Activated CD8-positive, alpha-beta memory T cell treated with anti-CD3 and anti-CD28 coated beads, Interleukin-2, amount 50 U/mL, for 24 hours (primary cell): Measurements from ENCODE around the gene DDI2.

Experiments used
- DNase-seq: peaks from one replicate; pipeline ENCODE4 v3.0.0-alpha.2; 2020; ENCODE audit errors: extremely low read depth

The DDI2 gene

DNA sequence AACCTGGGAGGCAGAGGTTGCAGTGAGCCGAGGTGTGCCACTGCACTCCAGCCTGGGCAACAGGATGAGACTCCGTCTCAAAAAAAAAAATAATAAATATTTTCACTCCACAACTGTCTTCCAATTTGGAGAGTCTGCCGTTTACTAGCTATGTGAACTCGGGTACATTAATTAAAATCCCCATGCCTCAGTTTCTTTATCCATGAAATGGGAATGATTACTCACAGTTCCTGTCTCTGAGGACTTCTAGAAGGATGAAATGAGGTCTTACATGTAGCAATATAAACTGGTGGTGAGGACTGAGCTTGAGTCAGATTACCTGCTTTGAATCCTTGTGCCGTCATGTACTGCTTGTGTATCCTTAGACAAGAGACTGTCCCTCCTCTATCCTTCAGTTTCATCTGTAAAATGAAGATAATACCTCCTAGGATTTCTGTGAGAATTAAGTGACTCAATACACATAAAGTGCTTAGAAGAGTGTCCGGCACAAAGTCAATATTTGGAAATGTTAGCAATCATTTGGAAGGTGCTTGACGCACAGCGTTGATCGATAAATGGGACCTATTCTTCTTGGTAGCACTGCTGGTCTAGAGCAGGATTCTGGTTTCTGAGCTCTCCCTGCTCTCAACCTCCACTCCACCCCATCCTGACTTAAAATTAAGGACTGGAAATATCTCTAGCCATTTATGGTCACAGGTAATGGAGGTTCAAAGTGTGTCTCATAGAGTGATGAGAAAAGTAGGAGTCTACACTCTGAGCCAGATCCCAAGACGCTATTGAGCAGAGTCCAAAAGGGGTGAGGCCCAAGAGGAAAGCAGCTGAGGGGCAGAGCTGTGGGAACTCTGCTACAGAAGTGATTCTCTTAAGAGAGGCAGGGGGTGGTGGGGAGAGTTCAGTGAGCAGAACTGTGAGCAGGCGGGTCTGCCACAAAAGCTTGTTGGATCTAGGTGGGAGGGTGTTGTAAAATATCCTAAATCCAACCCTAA, 11.6 kb upstream of the DDI2 start:
- no peak for DNase-seq

DNA sequence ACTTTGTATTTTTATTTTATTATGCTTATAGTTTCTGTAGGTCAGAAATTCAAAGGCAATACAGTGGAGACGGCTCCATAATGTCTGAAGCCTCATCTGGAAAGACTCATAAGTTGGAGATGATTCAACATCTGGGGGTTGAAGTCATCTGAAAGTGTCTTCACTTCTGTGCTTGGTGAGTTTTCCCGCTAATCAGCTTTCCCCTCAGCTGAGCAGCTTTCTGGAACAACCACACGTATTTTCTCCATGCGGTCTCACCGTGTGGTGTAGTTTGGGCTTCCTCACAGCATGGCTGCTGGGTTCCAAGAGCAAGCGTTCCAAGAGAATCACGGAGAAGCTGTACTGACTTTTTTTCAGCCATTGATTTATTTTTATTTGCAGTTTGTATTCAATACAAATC, 7.6 kb upstream of the DDI2 start:
- no peak for DNase-seq

DNA sequence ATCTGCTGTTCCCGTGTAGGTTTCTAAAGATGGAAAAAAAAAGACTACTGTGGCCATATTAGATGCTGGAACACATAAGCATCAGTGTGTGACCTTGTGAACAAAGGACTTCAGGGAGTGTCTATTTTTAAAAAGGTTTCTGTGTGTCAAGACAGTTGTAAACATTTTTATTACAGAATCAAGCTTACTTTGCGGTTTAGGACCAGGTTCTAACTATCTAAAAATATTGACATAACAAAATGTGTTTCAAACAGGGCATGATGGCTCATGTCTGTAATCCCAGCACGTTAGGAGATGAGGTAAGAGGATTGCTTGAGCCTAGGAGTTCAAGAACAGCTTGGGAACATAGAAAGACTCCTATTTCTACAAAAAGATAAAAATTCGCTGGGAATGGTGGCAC, 7.1 kb upstream of the DDI2 start:
- DNase-seq, result no peak

DNA sequence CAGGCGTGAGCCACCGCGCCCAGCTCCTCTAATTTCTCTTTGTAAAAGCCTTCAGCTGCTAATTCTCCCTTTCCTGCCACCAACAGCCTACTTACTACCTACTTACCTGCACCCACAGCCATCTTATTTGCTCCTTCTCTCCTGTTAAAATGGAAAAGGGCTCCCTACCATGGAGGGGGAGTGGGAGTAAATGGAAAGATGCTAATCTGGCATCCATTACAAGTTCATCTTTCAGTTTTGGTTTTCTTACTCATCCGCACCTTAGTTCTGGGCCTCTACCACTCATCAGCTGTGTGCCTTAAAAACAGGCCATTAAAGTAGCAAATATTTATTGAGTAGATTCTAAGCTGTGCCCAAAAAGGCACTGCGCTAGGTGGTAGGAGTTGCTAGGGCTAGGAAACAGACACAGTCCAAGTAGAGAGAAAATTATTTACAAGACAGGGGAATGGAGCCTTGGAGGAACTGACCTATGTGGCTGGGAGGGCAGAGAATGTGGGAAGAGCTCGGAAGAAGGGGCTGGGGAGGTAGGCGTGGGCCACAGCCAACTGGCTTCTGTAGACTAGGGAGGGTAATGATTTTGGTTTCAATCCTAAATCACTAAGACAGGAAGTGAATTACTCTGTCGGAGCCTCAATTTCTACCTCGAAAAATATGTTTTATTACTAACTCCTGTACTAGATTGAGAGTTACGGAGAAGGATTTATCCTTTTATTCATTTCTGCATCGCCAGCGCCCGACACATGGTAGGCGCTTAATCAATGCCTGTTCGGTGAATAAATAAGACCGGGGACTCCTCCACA, 685 bp upstream of the DDI2 start:
- DNase-seq, result no peak

DNA sequence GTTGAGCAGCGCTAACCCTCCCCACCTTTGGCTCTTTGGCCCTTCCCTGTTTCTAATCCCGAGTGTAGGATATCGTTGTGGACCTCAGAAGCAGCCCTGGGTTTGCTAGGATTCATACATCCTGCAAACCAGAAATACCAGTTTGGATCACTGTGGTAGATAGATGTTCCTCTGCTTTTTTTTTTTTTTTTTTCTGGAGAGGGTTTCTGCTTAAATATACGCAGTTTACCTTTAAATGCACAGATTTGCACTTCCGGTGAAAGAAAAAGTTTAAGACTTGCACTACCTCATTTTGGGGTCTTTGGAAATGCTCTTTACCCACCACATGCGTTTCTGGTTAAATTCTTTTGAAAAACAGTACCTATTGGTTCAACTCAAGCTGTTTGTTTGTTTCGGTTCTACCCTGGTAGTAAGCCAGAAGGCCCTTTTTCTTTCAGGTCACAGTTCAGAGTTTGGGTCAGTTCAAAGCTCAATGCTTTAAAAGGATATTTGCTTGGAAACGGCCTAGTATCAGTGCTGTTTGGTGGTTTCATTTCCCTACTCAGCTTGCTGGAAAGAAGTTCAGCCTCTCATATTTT, 908 bp downstream of the DDI2 start:
- no peak for DNase-seq

DNA sequence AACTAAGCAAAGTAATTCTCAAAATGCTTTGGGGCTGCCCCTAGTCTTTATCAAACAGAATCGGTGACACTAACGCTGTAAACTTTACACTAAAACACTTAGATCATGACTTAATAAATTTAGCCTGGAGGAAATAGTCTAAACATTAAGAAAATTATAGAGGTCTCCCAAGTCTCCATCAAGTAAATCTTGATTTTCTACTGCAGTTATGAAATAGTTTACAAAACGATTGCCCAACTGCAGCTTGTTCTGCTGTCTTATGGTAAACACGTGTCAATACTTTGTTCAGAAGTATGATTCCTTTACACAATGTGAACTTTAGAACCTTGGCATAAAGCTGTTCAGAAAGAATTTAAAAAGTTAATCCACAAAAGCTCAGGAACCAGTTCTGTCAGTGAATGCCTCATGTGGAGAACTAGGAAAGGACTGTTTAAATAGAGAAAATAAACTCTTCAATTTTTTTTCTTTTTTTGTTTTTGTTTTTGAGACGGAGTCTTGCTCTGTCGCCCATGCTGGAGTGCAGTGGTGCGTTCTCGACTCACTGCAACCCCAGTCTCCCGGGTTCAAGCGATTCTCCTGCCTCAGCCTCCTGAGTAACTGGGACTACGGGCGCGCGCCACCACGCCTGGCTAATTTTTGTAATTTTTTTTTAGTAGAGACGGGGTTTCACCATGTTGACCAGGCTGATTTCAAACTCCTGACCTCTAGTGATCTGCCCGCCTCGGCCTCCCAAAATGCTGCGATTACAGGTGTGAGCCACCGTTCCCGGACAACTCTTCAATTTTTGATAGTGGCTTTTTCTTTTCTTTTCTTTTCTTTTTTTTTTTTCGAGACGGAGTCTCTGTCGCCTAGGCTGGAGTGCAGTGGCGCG, 1.6 kb downstream of the DDI2 start:
- no peak for DNase-seq

DNA sequence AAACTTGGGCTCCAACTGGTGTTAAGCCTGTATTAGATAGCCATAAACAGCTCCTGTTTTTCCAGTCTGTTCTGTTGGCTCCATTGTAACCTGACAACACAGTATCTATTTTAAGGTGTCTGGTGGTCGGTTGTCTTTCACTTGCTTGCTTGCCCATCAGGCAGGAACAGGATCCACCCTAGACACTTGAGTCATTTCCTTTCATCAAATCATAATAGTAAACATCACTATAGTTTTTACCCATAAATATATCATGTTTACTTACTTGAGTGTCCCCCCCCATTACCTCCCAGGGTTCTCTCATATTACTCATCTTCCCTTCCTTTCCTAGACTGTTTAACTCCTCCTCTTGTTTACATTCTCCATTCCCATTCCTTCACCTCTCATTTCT, 2.9 kb downstream of the DDI2 start:
- DNase-seq, result no peak

DNA sequence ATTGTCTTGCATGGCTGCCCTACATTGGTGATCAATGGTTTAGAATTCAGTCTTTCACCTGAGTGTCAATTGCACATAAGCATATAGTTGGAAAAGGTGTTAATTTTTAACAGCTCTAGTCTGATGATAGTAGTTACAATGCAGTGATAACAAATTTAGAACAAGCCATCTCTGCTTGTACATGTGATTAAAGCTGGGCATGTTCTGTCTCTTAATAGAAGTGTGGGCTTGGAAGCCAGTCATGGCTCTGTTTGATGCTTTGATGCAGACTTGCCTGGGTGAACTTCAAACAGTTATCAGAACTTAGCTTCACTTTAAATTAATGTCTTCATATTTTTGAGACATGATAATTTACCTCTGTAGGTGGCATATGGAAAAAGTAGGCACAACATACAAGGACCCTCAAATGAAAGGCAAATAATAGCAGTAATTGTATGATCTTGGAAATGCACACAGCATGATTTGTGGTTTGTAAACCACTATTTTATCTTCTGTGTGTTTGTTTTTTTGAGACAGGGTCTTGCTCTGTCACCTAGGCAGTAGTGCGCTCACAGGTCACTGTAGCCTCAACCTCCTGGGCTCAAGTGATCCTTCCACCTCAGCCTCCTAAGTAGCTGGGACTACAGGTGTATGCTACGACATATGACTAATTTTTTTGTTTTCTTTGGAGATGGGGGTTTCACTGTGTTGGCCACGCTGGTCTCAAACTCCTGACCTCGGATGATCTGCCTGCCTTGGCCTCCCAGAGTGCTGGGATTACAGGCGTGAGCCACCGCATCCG, 3.8 kb downstream of the DDI2 start:
- no peak for DNase-seq

DNA sequence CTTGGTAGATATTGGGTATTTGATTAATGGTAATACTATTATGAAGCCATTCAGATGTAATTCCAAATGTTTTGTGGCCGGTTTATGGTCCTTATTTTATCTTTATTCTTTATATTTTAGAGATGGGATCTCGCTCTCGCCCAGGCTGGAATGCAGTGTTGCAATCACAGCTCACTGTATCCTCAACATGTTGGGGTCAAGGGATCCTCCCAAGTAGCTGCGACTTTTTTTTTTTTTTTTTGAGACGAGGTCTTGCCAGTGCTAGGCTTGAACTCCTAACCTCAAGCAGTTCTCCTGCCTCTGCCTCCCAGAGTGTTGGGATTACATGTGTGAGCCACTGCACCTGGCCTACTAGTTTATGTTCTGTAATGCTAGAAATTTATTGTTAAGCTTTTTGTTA, 4.7 kb downstream of the DDI2 start:
- no peak for DNase-seq

DNA sequence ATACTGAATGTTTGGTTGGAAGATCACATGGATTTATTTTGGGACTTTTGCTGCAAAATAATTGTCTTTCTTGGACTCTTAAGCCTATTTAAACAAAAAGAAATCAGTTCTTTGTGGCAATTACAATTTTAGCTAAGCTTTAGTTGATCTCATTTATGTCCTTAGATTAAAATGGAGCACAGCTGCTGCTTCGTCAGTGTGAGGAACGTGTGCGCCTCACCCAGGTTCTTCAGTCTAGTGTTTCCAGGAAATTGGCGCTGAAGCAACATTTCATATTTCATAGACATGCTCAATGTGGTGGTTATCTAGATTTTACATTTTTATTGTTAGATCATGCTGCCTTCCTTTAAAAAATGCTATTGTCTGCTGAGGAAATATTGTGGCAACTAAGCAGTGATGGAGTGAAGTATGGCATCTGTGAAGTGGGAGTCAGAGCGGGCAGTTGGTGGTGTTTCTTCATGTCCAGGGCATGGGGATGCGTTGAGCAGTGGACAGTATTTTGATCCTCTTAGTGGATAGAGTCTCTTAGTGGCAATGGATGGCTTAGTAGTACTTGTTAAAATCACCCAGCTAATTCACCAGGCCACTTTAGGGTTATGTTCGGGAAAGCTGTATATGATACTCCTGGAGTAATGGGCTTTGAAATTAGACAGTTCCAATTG, 5.6 kb downstream of the DDI2 start:
- DNase-seq, result no peak

DNA sequence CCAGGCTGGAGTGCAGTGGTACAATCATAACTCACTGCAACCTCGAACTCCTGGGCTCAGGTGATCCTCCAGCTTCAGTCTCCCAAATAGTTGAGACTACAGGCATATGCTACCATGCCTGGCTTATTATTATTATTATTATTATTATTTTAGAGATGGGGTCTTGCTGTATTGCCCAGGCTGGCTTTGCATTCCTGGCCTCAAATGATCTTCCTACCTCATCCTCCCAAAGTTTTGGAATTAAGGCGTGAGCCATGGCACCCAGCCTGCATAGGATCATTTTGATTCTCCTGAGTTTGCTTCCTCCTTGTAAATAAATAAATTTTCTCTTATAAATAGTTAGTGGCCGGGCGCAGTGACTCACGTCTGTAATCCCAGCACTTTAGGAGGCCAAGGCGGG, 6.2 kb downstream of the DDI2 start:
- no peak for DNase-seq

DNA sequence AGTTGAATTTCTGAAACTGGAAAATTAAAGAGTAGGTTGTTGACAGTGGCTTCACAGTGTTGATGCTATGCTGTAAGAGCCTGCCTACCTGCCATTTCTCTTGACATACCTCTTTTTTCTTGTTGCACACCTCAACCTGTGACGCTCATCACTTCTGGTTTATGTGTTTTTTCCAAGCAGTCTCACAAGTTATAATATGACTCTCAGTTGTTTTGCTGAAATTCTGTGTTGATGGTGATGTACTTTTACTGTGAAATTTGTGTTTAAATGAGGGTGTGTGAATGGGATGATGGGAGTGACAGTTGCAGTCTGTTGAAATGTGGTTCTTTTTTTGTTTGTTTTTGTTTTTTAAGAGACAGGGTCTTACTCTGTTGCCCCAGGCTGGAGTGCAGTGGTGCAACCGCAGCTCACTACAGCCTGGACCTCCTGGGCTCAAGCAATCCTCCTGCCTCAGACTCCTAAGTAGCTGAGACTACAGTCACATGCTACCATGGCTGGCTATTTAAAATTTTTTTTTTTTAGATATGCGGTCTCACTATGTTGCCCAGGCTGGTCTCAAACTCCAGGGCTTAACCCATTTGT, 7.0 kb downstream of the DDI2 start:
- DNase-seq, result no peak

DNA sequence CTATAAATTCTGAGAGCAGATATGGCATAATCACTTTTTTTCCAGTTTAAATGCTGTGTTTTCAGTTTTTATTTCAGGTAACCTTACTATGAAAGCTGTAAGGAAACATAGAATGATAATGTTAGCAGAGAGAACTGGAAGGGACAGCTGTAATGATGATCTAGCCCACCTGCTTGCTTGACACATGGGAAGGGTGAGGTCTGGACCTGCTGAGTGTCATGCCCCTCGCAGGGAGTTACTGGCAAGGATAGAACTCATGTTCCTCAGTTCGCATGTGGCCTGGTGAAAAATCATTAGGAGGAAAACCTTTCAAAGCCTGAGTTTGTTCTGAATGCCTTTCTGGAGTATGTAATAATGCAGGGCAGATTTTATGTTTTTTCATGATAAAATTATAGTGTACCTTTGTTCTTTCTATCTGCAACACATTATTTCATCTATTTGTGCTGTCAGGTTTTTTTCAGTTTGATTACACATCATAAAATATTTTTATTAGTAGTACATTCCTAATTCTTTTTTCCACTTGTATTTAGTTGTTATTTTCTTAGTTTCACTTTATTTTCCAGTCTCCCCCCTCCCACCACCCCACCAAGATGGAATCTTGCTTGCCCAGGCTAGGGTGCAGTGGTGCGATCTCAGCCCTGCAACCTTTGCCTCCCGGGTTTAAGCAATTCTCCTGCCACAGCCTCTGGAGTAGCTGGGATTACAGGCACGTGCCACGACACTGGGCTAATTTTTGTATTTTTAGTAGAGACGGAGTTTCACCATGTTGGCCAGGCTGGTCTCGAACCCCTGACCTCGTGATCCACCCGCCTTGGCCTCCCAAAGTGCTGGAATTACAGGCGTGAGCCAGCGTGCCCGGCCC, 8.0 kb downstream of the DDI2 start:
- DNase-seq, result no peak

DNA sequence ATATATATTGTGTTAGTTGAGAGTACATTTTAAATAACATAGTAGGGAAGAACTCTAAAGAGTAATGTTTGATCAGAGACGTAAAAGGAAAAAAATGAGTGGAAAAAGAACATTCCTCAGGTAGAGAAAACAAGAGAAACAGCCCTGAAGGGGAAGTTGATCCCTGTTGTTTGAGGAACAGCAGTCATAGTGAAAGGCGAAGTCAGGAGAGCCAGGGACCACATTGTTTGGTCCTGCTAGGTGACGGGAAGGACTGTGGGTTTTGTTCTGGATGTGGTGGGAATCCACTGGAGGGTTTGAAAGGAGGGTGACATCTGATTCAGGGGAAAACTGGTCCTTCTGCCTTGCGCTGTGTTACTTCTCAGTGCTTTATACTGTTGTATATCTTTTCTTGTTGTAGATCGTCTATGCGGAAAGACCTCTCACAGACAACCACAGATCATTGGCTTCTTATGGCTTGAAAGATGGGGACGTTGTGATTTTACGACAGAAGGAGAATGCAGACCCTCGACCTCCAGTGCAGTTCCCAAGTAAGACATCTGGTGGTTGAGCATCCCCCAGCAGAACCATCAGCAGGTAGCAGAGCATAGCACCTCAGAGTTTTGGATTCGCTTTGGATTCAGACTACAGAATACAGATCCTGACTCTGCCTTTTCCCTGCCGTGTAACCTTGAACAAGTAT, 9.2 kb downstream of the DDI2 start:
- DNase-seq, result no peak

DNA sequence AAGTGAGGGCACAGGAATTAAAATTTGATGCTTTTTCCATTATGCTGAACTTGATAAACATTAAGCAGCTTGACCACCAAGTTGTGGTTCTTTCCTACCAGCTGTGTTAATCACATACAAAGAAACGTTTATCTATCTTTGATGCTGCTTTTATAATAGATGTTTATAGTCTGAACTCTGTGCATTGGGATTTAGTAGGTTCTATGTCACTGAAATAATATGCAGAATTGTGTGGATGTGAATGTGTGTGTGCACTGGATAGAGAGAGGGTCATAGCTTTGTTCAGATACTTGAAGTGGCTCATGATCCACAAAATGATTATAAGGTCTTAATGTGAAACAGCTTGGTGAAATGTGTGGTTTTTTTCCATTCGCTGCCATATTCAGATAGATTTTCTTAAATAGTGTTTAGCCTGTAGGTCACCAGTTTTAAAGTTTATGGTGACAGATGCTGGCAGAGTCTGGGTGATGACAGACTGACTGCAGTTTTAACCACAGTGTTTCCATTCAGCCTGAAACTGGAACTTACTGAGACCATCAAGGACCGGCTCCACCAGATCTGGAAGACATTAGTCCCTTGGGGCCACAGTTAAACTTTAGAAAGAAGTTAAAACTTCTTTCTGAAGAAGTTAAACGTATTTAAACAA, 10.2 kb downstream of the DDI2 start:
- no peak for DNase-seq

DNA sequence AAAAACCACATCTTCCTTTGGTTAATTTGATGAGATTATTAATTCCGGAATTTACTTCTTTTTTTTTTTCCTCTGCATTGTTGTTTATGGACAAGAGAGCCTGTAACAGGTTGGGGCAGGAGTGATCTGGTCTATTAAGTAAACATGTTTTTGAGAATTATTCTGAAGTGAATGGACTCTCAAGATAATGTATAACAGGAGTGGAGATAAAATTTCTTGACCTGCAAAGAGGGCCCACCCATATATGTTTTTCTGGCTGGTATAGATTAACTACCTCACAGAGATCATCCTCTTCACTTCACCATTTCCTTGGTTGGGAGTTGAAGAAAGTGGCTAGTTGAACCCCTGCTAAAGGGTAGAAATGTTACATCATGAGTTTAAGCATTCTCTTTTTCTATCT, 10.7 kb downstream of the DDI2 start:
- DNase-seq, result no peak

DNA sequence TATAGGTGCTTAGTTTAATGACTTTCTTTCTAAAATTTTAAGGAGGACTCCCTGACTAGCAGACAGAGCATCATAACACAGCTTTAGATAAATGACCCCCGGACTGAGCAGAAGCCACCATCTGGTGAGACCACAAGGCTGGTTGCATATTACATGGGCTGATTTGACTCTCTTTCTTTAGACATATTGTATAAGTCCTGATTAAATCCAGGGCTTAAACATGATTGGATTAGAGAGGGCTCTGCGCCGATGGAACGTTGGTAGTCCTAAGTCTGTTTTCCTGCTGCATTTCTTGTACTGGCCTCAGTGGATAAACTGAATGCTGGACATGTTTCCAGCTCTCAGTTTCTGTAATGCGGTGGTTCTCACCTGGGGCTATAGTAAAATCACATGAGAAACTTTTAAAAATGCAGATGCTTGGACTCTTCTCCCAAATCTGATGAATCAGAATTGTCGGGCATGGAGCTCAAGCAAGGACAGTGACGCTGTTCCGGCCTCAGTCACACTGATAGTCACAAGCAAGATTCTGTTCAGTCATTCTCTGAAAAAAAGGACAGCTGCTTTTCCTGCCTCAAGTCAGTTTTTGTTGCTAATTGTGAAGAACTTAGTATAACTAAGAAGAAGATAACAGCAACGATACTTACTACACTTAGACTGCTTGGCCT, 16.6 kb downstream of the DDI2 start:
- DNase-seq, result no peak
